Panc1 (cell line): ENCODE results near the gene ARHGAP25.

Experiments
- TCF7L2 ChIP-seq: IDR thresholded peaks from 2 replicates; pipeline ENCODE4 v1.6.1; 2011; ENCODE audit warnings: mild to moderate bottlenecking, low read depth, low read length, inconsistent platforms
- TF ChIP-seq, protein P1 (sequence below): fragments of 450-650 bp; IDR thresholded peaks from 2 replicates; pipeline ENCODE4 v1.5.1; 2017; ENCODE audit warnings: mild to moderate bottlenecking

DNA sequence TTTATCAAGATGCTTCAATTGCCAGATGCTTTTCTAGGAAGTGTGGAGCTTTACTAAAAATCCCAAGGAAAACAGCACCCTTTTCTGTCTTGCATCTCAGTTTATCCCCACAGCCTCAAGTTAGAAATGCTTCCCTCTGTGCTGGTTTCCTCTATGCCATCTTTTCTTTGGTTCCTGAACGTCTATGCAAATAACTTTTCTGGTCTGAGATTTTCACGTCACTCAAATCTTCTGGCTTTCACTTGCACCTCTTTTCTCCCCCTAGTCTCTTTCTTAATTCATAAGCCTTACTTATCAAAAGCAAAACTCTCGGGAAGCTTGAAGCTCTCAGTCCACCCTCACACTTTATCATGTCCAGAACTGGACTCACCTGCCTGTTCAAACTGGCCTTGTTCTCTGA, 33.9 kb downstream of the ARHGAP25 start:
- TF ChIP-seq, protein P1, sequence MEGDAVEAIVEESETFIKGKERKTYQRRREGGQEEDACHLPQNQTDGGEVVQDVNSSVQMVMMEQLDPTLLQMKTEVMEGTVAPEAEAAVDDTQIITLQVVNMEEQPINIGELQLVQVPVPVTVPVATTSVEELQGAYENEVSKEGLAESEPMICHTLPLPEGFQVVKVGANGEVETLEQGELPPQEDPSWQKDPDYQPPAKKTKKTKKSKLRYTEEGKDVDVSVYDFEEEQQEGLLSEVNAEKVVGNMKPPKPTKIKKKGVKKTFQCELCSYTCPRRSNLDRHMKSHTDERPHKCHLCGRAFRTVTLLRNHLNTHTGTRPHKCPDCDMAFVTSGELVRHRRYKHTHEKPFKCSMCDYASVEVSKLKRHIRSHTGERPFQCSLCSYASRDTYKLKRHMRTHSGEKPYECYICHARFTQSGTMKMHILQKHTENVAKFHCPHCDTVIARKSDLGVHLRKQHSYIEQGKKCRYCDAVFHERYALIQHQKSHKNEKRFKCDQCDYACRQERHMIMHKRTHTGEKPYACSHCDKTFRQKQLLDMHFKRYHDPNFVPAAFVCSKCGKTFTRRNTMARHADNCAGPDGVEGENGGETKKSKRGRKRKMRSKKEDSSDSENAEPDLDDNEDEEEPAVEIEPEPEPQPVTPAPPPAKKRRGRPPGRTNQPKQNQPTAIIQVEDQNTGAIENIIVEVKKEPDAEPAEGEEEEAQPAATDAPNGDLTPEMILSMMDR, result no peak
- TF ChIP-seq TCF7L2, result no peak
